SK-N-SH treated with all-trans-retinoic acid at 6 μM for 48 hours (cell line): ENCODE results near the gene PLCB1.

Experiments used
- ATAC-seq: fragments of 200-7000 bp; cut with Tn5 transposase; 3 replicates; pipeline ENCODE4 v1.9.1; 2020; ENCODE audit warnings: mild to moderate bottlenecking, moderate library complexity
- BACH2 ChIP-seq: fragments of 250-450 bp; sonication (Bioruptor Pico); IDR thresholded peaks from 2 replicates; pipeline ENCODE4 v1.9.0; 2021; ENCODE audit warnings: mild to moderate bottlenecking, borderline replicate concordance
- CREB5 ChIP-seq: fragments of 250-450 bp; sonication (Bioruptor Pico); IDR thresholded peaks from 2 replicates; pipeline ENCODE4 v1.5.1; 2020; ENCODE audit warnings: low read depth, mild to moderate bottlenecking, moderate library complexity
- CSDC2 ChIP-seq: fragments of 250-450 bp; sonication (Bioruptor Pico); IDR thresholded peaks from 2 replicates; pipeline ENCODE4 v1.5.0; 2020; ENCODE audit warnings: mild to moderate bottlenecking, moderate library complexity
- CSRNP3 ChIP-seq: fragments of 250-450 bp; sonication (Bioruptor Pico); IDR thresholded peaks from 2 replicates; pipeline ENCODE4 v1.5.1; 2021; ENCODE audit warnings: mild to moderate bottlenecking, moderate library complexity
- ESRRG ChIP-seq: fragments of 250-450 bp; sonication (Bioruptor Pico); IDR thresholded peaks from 2 replicates; pipeline ENCODE4 v1.6.1; 2021; ENCODE audit warnings: mild to moderate bottlenecking
- GLIS3 ChIP-seq: fragments of 250-450 bp; sonication (Bioruptor Pico); IDR thresholded peaks from 2 replicates; pipeline ENCODE4 v1.5.0; 2020; ENCODE audit warnings: mild to moderate bottlenecking, moderate library complexity
- ISL1 ChIP-seq: fragments of 250-450 bp; sonication (Bioruptor Pico); IDR thresholded peaks from 2 replicates; pipeline ENCODE4 v2.1.2; 2022; ENCODE audit warnings: mild to moderate bottlenecking, moderate library complexity
- OSR1 ChIP-seq: fragments of 250-450 bp; sonication (Bioruptor Pico); IDR thresholded peaks from 2 replicates; pipeline ENCODE4 v1.8.0; 2022; ENCODE audit warnings: moderate library complexity, mild to moderate bottlenecking, inconsistent platforms
- PATZ1 ChIP-seq: fragments of 250-450 bp; sonication (Bioruptor Pico); IDR thresholded peaks from 2 replicates; pipeline ENCODE4 v1.8.0; 2020; ENCODE audit warnings: mild to moderate bottlenecking, moderate library complexity, borderline replicate concordance
- POU6F1 ChIP-seq: fragments of 250-450 bp; sonication (Bioruptor Pico); IDR thresholded peaks from 2 replicates; pipeline ENCODE4 v1.8.0; 2021; ENCODE audit warnings: low read depth, mild to moderate bottlenecking, moderate library complexity, borderline replicate concordance
- PPARA ChIP-seq: fragments of 250-450 bp; sonication (Bioruptor Pico); IDR thresholded peaks from 2 replicates; pipeline ENCODE4 v1.5.0; 2020; ENCODE audit warnings: mild to moderate bottlenecking, borderline replicate concordance
- RARB ChIP-seq: fragments of 250-450 bp; sonication (Bioruptor Pico); IDR thresholded peaks from 2 replicates; pipeline ENCODE4 v1.8.0; 2021; ENCODE audit warnings: mild to moderate bottlenecking, moderate library complexity
- TCF4 ChIP-seq: fragments of 250-450 bp; sonication (Bioruptor Pico); IDR thresholded peaks from 2 replicates; pipeline ENCODE4 v1.8.0; 2021; ENCODE audit warnings: mild to moderate bottlenecking, moderate library complexity, borderline replicate concordance
- TSHZ2 ChIP-seq: fragments of 250-450 bp; sonication (Bioruptor Pico); IDR thresholded peaks from 2 replicates; pipeline ENCODE4 v1.5.0; 2020; ENCODE audit warnings: mild to moderate bottlenecking, moderate library complexity
- ZC3H10 ChIP-seq: fragments of 250-450 bp; sonication (Bioruptor Pico); IDR thresholded peaks from 2 replicates; pipeline ENCODE4 v1.5.1; 2021; ENCODE audit warnings: mild to moderate bottlenecking, moderate library complexity
- ZFP3 ChIP-seq: fragments of 250-450 bp; sonication (Bioruptor Pico); IDR thresholded peaks from 2 replicates; pipeline ENCODE4 v1.5.0; 2020; ENCODE audit warnings: mild to moderate bottlenecking, moderate library complexity
- ZFP30 ChIP-seq: fragments of 450-650 bp; formaldehyde crosslinking; IDR thresholded peaks from 2 replicates; pipeline ENCODE4 v1.5.0; 2022; ENCODE audit warnings: mild to moderate bottlenecking, moderate library complexity
- ZNF565 ChIP-seq: fragments of 450-650 bp; formaldehyde crosslinking; conservative IDR thresholded peaks from 2 replicates; pipeline ENCODE4 v1.5.0; 2020; ENCODE audit warnings: low read depth, mild to moderate bottlenecking, moderate library complexity
- ZNF70 ChIP-seq: fragments of 450-650 bp; formaldehyde crosslinking; IDR thresholded peaks from 2 replicates; pipeline ENCODE4 v1.5.0; 2020; ENCODE audit warnings: mild to moderate bottlenecking, moderate library complexity

PLCB1 gene

GRCh38 chr20:8549192-8549591 lies 417.1 kb downstream of the PLCB1 start:
- no peak for TF ChIP-seq ZFP30 (CRISPR knock-in tag)
- no peak for TF ChIP-seq CSRNP3 (CRISPR knock-in tag)
- TF ChIP-seq OSR1 (CRISPR knock-in tag), result no peak
- no peak for TF ChIP-seq TSHZ2 (CRISPR knock-in tag)
- no peak for TF ChIP-seq CSDC2 (CRISPR knock-in tag)
- TF ChIP-seq GLIS3 (CRISPR knock-in tag), result no peak
- TF ChIP-seq POU6F1, result no peak
- TF ChIP-seq BACH2 (CRISPR knock-in tag), result no peak
- no peak for TF ChIP-seq ESRRG (CRISPR knock-in tag)
- no peak for TF ChIP-seq CREB5 (CRISPR knock-in tag)
- TF ChIP-seq ISL1 (CRISPR knock-in tag), result no peak
- TF ChIP-seq PPARA, result no peak
- TF ChIP-seq ZNF70 (CRISPR knock-in tag), result no peak
- no peak for TF ChIP-seq ZFP3
- no peak for TF ChIP-seq PATZ1 (CRISPR knock-in tag)
- no peak for ATAC-seq

GRCh38 chr20:8557711-8558110 lies 425.6 kb downstream of the PLCB1 start:
- ATAC-seq, result no peak
- TF ChIP-seq OSR1 (CRISPR knock-in tag) (no peak), ZC3H10 (CRISPR knock-in tag) (no peak), POU6F1 (no peak), ZFP30 (CRISPR knock-in tag) (no peak), CSDC2 (CRISPR knock-in tag) (no peak), ESRRG (CRISPR knock-in tag) (no peak), ZNF565 (CRISPR knock-in tag) (no peak), CREB5 (CRISPR knock-in tag) (no peak), RARB (CRISPR knock-in tag) (no peak), PATZ1 (CRISPR knock-in tag) (no peak), ZNF70 (CRISPR knock-in tag) (no peak), CSRNP3 (CRISPR knock-in tag) (no peak), PPARA (no peak), TCF4 (CRISPR knock-in tag) (no peak), ISL1 (CRISPR knock-in tag) (no peak), BACH2 (CRISPR knock-in tag) (no peak), TSHZ2 (CRISPR knock-in tag) (no peak)
